ENCODE data around the gene ZBTB3. TPM values are rescaled to one million over a fixed set of nuclear protein-coding genes. Genes with fewer than 3 reads are reported as not detected.
A peak's percentile ranks its signal among the peaks of the same experiment; 100 is the strongest.

ZBTB3 gene
- total and polyA plus RNA-seq, 9 of the 15 experiments (the other 6 are each of a cell fraction or from before 2014, with no cell fraction given): 1.9 to 10.0 (median 4.9) TPM

DNA sequence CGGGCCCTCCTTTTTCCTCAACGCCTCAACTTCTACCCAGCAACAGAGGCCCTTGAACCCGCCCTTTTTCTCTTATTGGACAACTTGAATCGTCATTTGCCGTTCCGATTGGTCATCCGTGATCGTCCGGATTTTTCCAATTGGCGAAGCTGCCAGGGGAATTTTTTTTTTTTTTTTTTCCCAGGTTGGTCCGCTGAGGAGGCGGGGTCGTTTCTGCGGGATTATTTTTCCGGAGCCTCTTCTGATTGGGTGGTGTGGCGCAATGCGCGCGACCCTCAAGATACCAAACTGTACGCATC is 26.1 kb downstream of the ZBTB3 start (continued):
- TF ChIP-seq, protein P1, sequence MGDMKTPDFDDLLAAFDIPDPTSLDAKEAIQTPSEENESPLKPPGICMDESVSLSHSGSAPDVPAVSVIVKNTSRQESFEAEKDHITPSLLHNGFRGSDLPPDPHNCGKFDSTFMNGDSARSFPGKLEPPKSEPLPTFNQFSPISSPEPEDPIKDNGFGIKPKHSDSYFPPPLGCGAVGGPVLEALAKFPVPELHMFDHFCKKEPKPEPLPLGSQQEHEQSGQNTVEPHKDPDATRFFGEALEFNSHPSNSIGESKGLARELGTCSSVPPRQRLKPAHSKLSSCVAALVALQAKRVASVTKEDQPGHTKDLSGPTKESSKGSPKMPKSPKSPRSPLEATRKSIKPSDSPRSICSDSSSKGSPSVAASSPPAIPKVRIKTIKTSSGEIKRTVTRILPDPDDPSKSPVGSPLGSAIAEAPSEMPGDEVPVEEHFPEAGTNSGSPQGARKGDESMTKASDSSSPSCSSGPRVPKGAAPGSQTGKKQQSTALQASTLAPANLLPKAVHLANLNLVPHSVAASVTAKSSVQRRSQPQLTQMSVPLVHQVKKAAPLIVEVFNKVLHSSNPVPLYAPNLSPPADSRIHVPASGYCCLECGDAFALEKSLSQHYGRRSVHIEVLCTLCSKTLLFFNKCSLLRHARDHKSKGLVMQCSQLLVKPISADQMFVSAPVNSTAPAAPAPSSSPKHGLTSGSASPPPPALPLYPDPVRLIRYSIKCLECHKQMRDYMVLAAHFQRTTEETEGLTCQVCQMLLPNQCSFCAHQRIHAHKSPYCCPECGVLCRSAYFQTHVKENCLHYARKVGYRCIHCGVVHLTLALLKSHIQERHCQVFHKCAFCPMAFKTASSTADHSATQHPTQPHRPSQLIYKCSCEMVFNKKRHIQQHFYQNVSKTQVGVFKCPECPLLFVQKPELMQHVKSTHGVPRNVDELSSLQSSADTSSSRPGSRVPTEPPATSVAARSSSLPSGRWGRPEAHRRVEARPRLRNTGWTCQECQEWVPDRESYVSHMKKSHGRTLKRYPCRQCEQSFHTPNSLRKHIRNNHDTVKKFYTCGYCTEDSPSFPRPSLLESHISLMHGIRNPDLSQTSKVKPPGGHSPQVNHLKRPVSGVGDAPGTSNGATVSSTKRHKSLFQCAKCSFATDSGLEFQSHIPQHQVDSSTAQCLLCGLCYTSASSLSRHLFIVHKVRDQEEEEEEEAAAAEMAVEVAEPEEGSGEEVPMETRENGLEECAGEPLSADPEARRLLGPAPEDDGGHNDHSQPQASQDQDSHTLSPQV (IDR thresholded peaks at IDR 0.05): no peak
- TF ChIP-seq ZBTB7A (IDR thresholded peaks at IDR 0.05; ENCODE audit: borderline replicate concordance, control insufficient read depth, low read depth, low read length) (peak; percentile 27; the same call in 1 of the 2 replicates), PML (IDR thresholded peaks at IDR 0.05; ENCODE audit: low read length) (no peak; the same call in 1 of the 2 replicates), RNF2 (IDR thresholded peaks at IDR 0.05) (no peak), ZNF707 (CRISPR knock-in tag; conservative IDR thresholded peaks at IDR 0.05) (no peak), MEF2A (IDR thresholded peaks at IDR 0.05; ENCODE audit: control insufficient read depth, low read depth, low read length) (no peak), ZC3H11A (IDR thresholded peaks at IDR 0.05; ENCODE audit: low read depth, low read length) (no peak), NFATC3 (IDR thresholded peaks at IDR 0.05) (no peak), ZNF764 (CRISPR knock-in tag; IDR thresholded peaks at IDR 0.05; ENCODE audit: low read depth) (no peak), PCBP1 (IDR thresholded peaks at IDR 0.05; ENCODE audit: low read depth, low read length, poor library complexity, severe bottlenecking) (no peak), MYBL2 (IDR thresholded peaks at IDR 0.05; ENCODE audit: low read depth) (peak; percentile 88), MYBL2 (CRISPR knock-in tag; IDR thresholded peaks at IDR 0.05; ENCODE audit: borderline replicate concordance) (no peak), SMARCC2 (IDR thresholded peaks at IDR 0.05; ENCODE audit: low read depth) (no peak), U2AF1 (optimal IDR thresholded peaks at IDR 0.05; ENCODE audit: low read depth, low read length) (no peak), SMAD1 (IDR thresholded peaks at IDR 0.05; ENCODE audit: low read depth, low read length, partially characterized antibody) (no peak), FOXK1 (CRISPR knock-in tag; IDR thresholded peaks at IDR 0.05; ENCODE audit: borderline replicate concordance) (no peak), HIVEP1 (CRISPR knock-in tag; IDR thresholded peaks at IDR 0.05) (no peak), ZNF316 (IDR thresholded peaks at IDR 0.05) (no peak), SNIP1 (IDR thresholded peaks at IDR 0.05; ENCODE audit: low read depth) (no peak)
- TF ChIP-seq, protein P2, sequence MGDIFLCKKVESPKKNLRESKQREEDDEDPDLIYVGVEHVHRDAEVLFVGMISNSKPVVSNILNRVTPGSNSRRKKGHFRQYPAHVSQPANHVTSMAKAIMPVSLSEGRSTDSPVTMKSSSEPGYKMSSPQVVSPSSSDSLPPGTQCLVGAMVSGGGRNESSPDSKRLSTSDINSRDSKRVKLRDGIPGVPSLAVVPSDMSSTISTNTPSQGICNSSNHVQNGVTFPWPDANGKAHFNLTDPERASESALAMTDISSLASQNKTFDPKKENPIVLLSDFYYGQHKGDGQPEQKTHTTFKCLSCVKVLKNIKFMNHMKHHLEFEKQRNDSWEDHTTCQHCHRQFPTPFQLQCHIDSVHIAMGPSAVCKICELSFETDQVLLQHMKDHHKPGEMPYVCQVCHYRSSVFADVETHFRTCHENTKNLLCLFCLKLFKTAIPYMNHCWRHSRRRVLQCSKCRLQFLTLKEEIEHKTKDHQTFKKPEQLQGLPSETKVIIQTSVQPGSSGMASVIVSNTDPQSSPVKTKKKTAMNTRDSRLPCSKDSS (IDR thresholded peaks at IDR 0.05; ENCODE audit: low read depth, partially characterized antibody): no peak
- TF ChIP-seq, protein P3, sequence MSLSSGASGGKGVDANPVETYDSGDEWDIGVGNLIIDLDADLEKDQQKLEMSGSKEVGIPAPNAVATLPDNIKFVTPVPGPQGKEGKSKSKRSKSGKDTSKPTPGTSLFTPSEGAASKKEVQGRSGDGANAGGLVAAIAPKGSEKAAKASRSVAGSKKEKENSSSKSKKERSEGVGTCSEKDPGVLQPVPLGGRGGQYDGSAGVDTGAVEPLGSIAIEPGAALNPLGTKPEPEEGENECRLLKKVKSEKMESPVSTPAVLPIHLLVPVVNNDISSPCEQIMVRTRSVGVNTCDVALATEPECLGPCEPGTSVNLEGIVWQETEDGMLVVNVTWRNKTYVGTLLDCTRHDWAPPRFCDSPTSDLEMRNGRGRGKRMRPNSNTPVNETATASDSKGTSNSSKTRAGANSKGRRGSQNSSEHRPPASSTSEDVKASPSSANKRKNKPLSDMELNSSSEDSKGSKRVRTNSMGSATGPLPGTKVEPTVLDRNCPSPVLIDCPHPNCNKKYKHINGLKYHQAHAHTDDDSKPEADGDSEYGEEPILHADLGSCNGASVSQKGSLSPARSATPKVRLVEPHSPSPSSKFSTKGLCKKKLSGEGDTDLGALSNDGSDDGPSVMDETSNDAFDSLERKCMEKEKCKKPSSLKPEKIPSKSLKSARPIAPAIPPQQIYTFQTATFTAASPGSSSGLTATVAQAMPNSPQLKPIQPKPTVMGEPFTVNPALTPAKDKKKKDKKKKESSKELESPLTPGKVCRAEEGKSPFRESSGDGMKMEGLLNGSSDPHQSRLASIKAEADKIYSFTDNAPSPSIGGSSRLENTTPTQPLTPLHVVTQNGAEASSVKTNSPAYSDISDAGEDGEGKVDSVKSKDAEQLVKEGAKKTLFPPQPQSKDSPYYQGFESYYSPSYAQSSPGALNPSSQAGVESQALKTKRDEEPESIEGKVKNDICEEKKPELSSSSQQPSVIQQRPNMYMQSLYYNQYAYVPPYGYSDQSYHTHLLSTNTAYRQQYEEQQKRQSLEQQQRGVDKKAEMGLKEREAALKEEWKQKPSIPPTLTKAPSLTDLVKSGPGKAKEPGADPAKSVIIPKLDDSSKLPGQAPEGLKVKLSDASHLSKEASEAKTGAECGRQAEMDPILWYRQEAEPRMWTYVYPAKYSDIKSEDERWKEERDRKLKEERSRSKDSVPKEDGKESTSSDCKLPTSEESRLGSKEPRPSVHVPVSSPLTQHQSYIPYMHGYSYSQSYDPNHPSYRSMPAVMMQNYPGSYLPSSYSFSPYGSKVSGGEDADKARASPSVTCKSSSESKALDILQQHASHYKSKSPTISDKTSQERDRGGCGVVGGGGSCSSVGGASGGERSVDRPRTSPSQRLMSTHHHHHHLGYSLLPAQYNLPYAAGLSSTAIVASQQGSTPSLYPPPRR (CRISPR knock-in tag; IDR thresholded peaks at IDR 0.05; ENCODE audit: borderline replicate concordance): no peak

Measured in K562 (cell line).